Measurements from ENCODE around the gene B3GALNT1.

DNA sequence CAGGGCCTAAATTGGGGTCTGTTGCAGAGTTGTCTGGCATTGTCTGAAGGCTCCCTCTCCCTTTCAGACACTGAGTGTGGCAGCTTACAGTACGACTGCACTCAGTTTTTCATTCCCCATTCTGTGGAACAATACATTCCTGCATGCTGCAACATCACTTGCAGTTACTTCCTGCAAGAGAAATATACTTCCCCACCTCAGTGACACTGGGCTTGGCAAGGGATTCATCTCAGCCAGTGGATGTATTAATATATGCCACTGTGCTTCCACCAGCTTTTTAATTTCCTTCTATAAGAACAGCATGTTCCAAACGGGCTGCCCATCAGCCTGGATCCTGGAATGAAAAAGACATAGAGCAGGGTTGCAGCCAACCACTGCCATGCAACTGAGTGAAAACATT, 23.1 kb downstream of the B3GALNT1 start:
- TF ChIP-seq EZH2phosphoT487 (IDR thresholded peaks at IDR 0.05) (no peak), CTCF (IDR thresholded peaks at IDR 0.05) (no peak), EZH2 (IDR thresholded peaks at IDR 0.05) (no peak)

Measured in neural progenitor cell (in vitro differentiated cells).